ENCODE measurements around the gene TPX2. TPM values are rescaled to one million over a fixed set of nuclear protein-coding genes. Genes with fewer than 3 reads are reported as not detected.

The TPX2 gene
- total and polyA plus RNA-seq, 2 experiments from 2014 or later: 12.3 to 120 TPM

DNA sequence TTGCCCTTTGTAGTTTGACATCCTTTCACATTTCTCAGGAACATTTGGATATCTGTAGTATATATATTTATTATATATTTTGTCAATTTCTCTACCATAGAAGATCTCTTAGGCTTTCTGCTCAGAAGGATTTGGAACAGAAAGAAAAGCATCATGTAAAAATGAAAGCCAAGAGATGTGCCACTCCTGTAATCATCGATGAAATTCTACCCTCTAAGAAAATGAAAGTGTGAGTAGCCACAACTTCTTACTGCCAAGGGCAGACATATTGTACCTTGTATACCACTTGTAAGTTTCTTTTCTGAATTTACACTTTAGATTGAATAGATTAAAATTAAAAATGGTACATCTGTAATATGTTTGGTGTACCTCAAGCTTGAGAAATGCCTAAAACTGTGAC lies 31.2 kb downstream of the TPX2 start:
- DNase-seq (ENCODE audit: low read depth in 1 of 2, low spot score in 1 of 2): no peak
- Histone ChIP-seq H3K36me3 (peaks cover 19% of the 10 kb centered on the region), H3K27me3 (no peaks in the 10 kb centered on the region), H3K9me3 (ENCODE audit: low read depth) (no peaks in the 10 kb centered on the region), H3K4me3 (no peak overlapping the region), H3K4me1 (ENCODE audit: low read depth) (no peaks in the 10 kb centered on the region), H3K27ac (no peak overlapping the region)
- TF ChIP-seq, protein P1, sequence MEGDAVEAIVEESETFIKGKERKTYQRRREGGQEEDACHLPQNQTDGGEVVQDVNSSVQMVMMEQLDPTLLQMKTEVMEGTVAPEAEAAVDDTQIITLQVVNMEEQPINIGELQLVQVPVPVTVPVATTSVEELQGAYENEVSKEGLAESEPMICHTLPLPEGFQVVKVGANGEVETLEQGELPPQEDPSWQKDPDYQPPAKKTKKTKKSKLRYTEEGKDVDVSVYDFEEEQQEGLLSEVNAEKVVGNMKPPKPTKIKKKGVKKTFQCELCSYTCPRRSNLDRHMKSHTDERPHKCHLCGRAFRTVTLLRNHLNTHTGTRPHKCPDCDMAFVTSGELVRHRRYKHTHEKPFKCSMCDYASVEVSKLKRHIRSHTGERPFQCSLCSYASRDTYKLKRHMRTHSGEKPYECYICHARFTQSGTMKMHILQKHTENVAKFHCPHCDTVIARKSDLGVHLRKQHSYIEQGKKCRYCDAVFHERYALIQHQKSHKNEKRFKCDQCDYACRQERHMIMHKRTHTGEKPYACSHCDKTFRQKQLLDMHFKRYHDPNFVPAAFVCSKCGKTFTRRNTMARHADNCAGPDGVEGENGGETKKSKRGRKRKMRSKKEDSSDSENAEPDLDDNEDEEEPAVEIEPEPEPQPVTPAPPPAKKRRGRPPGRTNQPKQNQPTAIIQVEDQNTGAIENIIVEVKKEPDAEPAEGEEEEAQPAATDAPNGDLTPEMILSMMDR (IDR thresholded peaks at IDR 0.05; ENCODE audit: low read depth, low read length): no peak

GRCh38 chr20:31774408-31774807 lies 35.3 kb downstream of the TPX2 start:
- H3K27me3 ChIP-seq: no peaks in the 10 kb centered on the region
- no peaks in the 10 kb centered on the region for H3K4me1 ChIP-seq (ENCODE audit: low read depth)
- peaks cover 33% of the 10 kb centered on the region for H3K36me3 ChIP-seq
- no peaks in the 10 kb centered on the region for H3K9me3 ChIP-seq (ENCODE audit: low read depth)
- no peak overlapping the region for H3K27ac ChIP-seq
- no peak for DNase-seq (ENCODE audit: low read depth in 1 of 2, low spot score in 1 of 2)
- H3K4me3 ChIP-seq: no peak overlapping the region
- TF ChIP-seq, protein P1 (IDR thresholded peaks at IDR 0.05; ENCODE audit: low read depth, low read length): no peak

- Histone ChIP-seq H3K36me3 (peaks cover 49% of the 10 kb centered on the region), H3K9me3 (ENCODE audit: low read depth) (no peaks in the 10 kb centered on the region), H3K27me3 (no peaks in the 10 kb centered on the region), H3K27ac (no peak overlapping the region), H3K4me1 (ENCODE audit: low read depth) (no peaks in the 10 kb centered on the region), H3K4me3 (no peak overlapping the region)
- DNase-seq (ENCODE audit: low read depth in 1 of 2, low spot score in 1 of 2): no peak
- TF ChIP-seq, protein P1 (IDR thresholded peaks at IDR 0.05; ENCODE audit: low read depth, low read length): no peak
Measured at GRCh38 chr20:31780839-31781238, 41.7 kb downstream of the TPX2 start.

DNA sequence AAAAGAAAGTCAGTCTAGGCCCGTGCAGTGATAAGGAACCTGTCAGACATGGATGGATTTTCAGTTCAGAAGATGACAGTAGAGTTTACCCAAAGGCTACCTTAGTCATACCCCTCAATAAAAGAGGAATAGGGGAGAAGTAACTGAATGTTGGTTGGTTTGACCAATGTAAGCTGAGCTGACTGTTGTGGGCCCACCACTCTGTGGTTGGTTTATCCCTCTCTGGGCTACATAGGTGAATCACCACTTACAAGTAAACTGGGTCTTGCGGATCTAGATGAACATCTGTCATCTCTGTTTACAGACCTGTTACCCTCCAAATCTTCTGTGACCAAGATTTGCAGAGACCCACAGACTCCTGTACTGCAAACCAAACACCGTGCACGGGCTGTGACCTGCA lies 42.9 kb downstream of the TPX2 start:
- no peaks in the 10 kb centered on the region for H3K27me3 ChIP-seq
- H3K9me3 ChIP-seq (ENCODE audit: low read depth): no peaks in the 10 kb centered on the region
- H3K4me3 ChIP-seq: no peak overlapping the region
- DNase-seq (ENCODE audit: low read depth in 1 of 2, low spot score in 1 of 2): no peak
- H3K36me3 ChIP-seq: peaks cover 50% of the 10 kb centered on the region
- TF ChIP-seq, protein P1 (IDR thresholded peaks at IDR 0.05; ENCODE audit: low read depth, low read length): no peak
- H3K4me1 ChIP-seq (ENCODE audit: low read depth): no peaks in the 10 kb centered on the region
- H3K27ac ChIP-seq: no peak overlapping the region

- Histone ChIP-seq H3K4me3 (no peak overlapping the region), H3K9me3 (ENCODE audit: low read depth) (no peaks in the 10 kb centered on the region), H3K27ac (no peak overlapping the region), H3K36me3 (peaks cover 30% of the 10 kb centered on the region), H3K4me1 (ENCODE audit: low read depth) (peaks cover 6% of the 10 kb centered on the region), H3K27me3 (no peaks in the 10 kb centered on the region)
- DNase-seq (ENCODE audit: low read depth in 1 of 2, low spot score in 1 of 2): no peak
- TF ChIP-seq, protein P1 (IDR thresholded peaks at IDR 0.05; ENCODE audit: low read depth, low read length): no peak
Measured at GRCh38 chr20:31784354-31785044, 45.4 kb downstream of the TPX2 start.
